ENCODE results near the gene ADAMTS9. TPM values are rescaled to one million over a fixed set of nuclear protein-coding genes. Genes with fewer than 3 reads are reported as not detected.

The ADAMTS9 gene
- polyA plus RNA-seq, 1 experiment, result 0.16 TPM

- DNase-seq (ENCODE audit: low read depth), result no peak
- ChIA-PET CTCF (interaction anchor here (1.7 kb wide), 1 partner anchor 87 kb away, joined by 3 read pairs; no protein-coding TSS in a partner anchor), POLR2A (no interaction called here)
- no peak for TF ChIP-seq CTCF (IDR thresholded peaks at IDR 0.05; ENCODE audit: insufficient read depth, low read depth, low read length)
- H3K36me3 ChIP-seq (ENCODE audit: control insufficient read depth, insufficient read depth, low read length), result no peaks in the 10 kb centered on the region
- H3K27me3 ChIP-seq (ENCODE audit: control insufficient read depth, insufficient read depth, low read length), result no peaks in the 10 kb centered on the region
- H3K4me3 ChIP-seq (ENCODE audit: low read depth, low read length), result no peak overlapping the region
Observed at GRCh38 chr3:64620020-64620419, 67.8 kb downstream of the ADAMTS9 start.

- Histone ChIP-seq H3K36me3 (ENCODE audit: control insufficient read depth, insufficient read depth, low read length) (no peaks in the 10 kb centered on the region), H3K4me3 (ENCODE audit: low read depth, low read length) (no peak overlapping the region), H3K27me3 (ENCODE audit: control insufficient read depth, insufficient read depth, low read length) (no peaks in the 10 kb centered on the region)
- CTCF ChIA-PET, result no interaction called here
- DNase-seq (ENCODE audit: low read depth), result no peak
- no peak for TF ChIP-seq CTCF (IDR thresholded peaks at IDR 0.05; ENCODE audit: insufficient read depth, low read depth, low read length)
- POLR2A ChIA-PET, result no interaction called here
Observed at GRCh38 chr3:64619216-64619615, 68.6 kb downstream of the ADAMTS9 start.

GRCh38 chr3:64617610-64618009 lies 70.2 kb downstream of the ADAMTS9 start:
- Histone ChIP-seq H3K27me3 (ENCODE audit: control insufficient read depth, insufficient read depth, low read length) (no peaks in the 10 kb centered on the region; the same call in 1 of the 2 replicates), H3K4me3 (ENCODE audit: low read depth, low read length) (no peak overlapping the region), H3K36me3 (ENCODE audit: control insufficient read depth, insufficient read depth, low read length) (no peaks in the 10 kb centered on the region)
- CTCF ChIA-PET, result interaction anchor here (0.8 kb wide), 1 partner anchor 11 kb away, joined by 4 read pairs; no protein-coding TSS in a partner anchor
- no peak for TF ChIP-seq CTCF (IDR thresholded peaks at IDR 0.05; ENCODE audit: insufficient read depth, low read depth, low read length)
- no peak for DNase-seq (ENCODE audit: low read depth)
- POLR2A ChIA-PET, result no interaction called here

- no peak for DNase-seq (ENCODE audit: low read depth)
- CTCF ChIA-PET, result no interaction called here
- POLR2A ChIA-PET, result no interaction called here
- H3K4me3 ChIP-seq (ENCODE audit: low read depth, low read length), result no peak overlapping the region
- no peak for TF ChIP-seq CTCF (IDR thresholded peaks at IDR 0.05; ENCODE audit: insufficient read depth, low read depth, low read length)
- no peaks in the 10 kb centered on the region for H3K36me3 ChIP-seq (ENCODE audit: control insufficient read depth, insufficient read depth, low read length)
- H3K27me3 ChIP-seq (ENCODE audit: control insufficient read depth, insufficient read depth, low read length), result no peaks in the 10 kb centered on the region; the same call in 1 of the 2 replicates
Observed at GRCh38 chr3:64616953-64617352, 70.8 kb downstream of the ADAMTS9 start.

GRCh38 chr3:64612916-64613526 lies 74.8 kb downstream of the ADAMTS9 start:
- DNase-seq (ENCODE audit: low read depth), result no peak
- ChIA-PET POLR2A (no interaction called here), CTCF (interaction anchor here (0.7 to 1.5 kb wide), 2 partner anchors 9 to 558 kb away, joined by 3 read pairs; no protein-coding TSS in a partner anchor)
- Histone ChIP-seq H3K36me3 (ENCODE audit: control insufficient read depth, insufficient read depth, low read length) (no peaks in the 10 kb centered on the region), H3K27me3 (ENCODE audit: control insufficient read depth, insufficient read depth, low read length) (no peaks in the 10 kb centered on the region; the same call in 1 of the 2 replicates), H3K4me3 (ENCODE audit: low read depth, low read length) (no peak overlapping the region)
- TF ChIP-seq CTCF (IDR thresholded peaks at IDR 0.05; ENCODE audit: insufficient read depth, low read depth, low read length), result no peak

All from BJ (cell line).